Loucy (cell line): Measurements from ENCODE around the gene MRPS27.
A peak's percentile ranks its signal among the peaks of the same experiment; 100 is the strongest.

Experiments used
- H2AFZ ChIP-seq: fragments of 200-600 bp; sonication (generic); 2 replicates; pipeline ENCODE4 v1.6.0; 2016; ENCODE audit warnings: antibody characterized with exemption, mild to moderate bottlenecking, low read length, moderate library complexity
- H3F3A ChIP-seq: fragments of 200-600 bp; 2 replicates; pipeline ENCODE4 v1.6.0; 2016; ENCODE audit warnings: antibody characterized with exemption, low read depth, mild to moderate bottlenecking
- H3K27me3 ChIP-seq: fragments of 200-600 bp; sonication (generic); 2 replicates; pipeline ENCODE4 v1.6.1; 2014; ENCODE audit warnings: low read length, mild to moderate bottlenecking; ENCODE audit not compliant: insufficient read depth, poor library complexity, severe bottlenecking
- H3K36me3 ChIP-seq: fragments of 200-600 bp; sonication (generic); 2 replicates; pipeline ENCODE4 v1.6.1; 2016; ENCODE audit warnings: low read length; ENCODE audit not compliant: insufficient read depth
- H3K4me1 ChIP-seq: fragments of 200-600 bp; sonication (generic); 2 replicates; pipeline ENCODE4 v1.5.1; 2014; ENCODE audit warnings: low read length, mild to moderate bottlenecking; ENCODE audit not compliant: insufficient read depth, poor library complexity, severe bottlenecking
- H3K4me2 ChIP-seq: fragments of 200-600 bp; sonication (generic); 2 replicates; pipeline ENCODE4 v1.6.0; 2014; ENCODE audit warnings: antibody characterized with exemption, low read length, low read depth, mild to moderate bottlenecking; ENCODE audit not compliant: poor library complexity, severe bottlenecking
- H3K4me3 ChIP-seq: fragments of 200-600 bp; sonication (generic); 2 replicates; pipeline ENCODE4 v1.5.1; 2014; ENCODE audit warnings: low read length, mild to moderate bottlenecking, mixed read lengths; ENCODE audit not compliant: poor library complexity, severe bottlenecking
- H3K79me2 ChIP-seq: fragments of 200-600 bp; sonication (generic); 2 replicates; pipeline ENCODE4 v1.6.1; 2014; ENCODE audit warnings: low read length; ENCODE audit not compliant: insufficient read depth
- H3K9ac ChIP-seq: fragments of 200-600 bp; sonication (generic); 2 replicates; pipeline ENCODE4 v1.6.0; 2014; ENCODE audit warnings: mild to moderate bottlenecking, low read depth, low read length, moderate library complexity; ENCODE audit not compliant: poor library complexity, severe bottlenecking
- H3K9me2 ChIP-seq: fragments of 200-600 bp; sonication (generic); replicated peaks from 2 replicates; pipeline ENCODE4 v1.6.1; 2016; ENCODE audit warnings: low read depth, low read length, mixed read lengths
- H3K9me3 ChIP-seq: fragments of 200-600 bp; sonication (generic); 2 replicates; pipeline ENCODE4 v1.6.1; 2014; ENCODE audit warnings: mild to moderate bottlenecking, antibody characterized with exemption, low read length, low read depth; ENCODE audit not compliant: insufficient read depth
- H4K20me1 ChIP-seq: fragments of 200-600 bp; sonication (generic); 2 replicates; pipeline ENCODE4 v1.6.0; 2014; ENCODE audit warnings: antibody characterized with exemption, low read length, mild to moderate bottlenecking; ENCODE audit not compliant: insufficient read depth, poor library complexity, severe bottlenecking
- EZH2phosphoT487 ChIP-seq: fragments of 200-600 bp; IDR thresholded peaks from 2 replicates; pipeline ENCODE4 v1.6.1; 2018; ENCODE audit warnings: antibody characterized with exemption, mild to moderate bottlenecking, moderate library complexity, borderline replicate concordance
- TF ChIP-seq, protein P1 (sequence below): fragments of 200-600 bp; sonication (generic); conservative IDR thresholded peaks from 2 replicates; pipeline ENCODE4 v1.5.1; 2014; ENCODE audit warnings: mild to moderate bottlenecking, antibody characterized with exemption, low read length

The MRPS27 gene

GRCh38 chr5:72226950-72227349 lies 93.1 kb downstream of the MRPS27 start:
- Histone ChIP-seq H2AFZ (no peak overlapping the region), H3F3A (no peaks in the 10 kb centered on the region), H3K9me3 (no peaks in the 10 kb centered on the region), H3K4me2 (peak overlapping the region; percentile 4), H3K9ac (no peak overlapping the region), H3K9me2 (no peaks in the 10 kb centered on the region), H3K27me3 (no peaks in the 10 kb centered on the region), H3K4me1 (peaks cover 56% of the 10 kb centered on the region), H3K79me2 (no peaks in the 10 kb centered on the region), H3K4me3 (no peak overlapping the region), H3K36me3 (peaks cover 54% of the 10 kb centered on the region), H4K20me1 (peaks cover 42% of the 10 kb centered on the region)
- no peak for TF ChIP-seq EZH2phosphoT487
- TF ChIP-seq, protein P1, sequence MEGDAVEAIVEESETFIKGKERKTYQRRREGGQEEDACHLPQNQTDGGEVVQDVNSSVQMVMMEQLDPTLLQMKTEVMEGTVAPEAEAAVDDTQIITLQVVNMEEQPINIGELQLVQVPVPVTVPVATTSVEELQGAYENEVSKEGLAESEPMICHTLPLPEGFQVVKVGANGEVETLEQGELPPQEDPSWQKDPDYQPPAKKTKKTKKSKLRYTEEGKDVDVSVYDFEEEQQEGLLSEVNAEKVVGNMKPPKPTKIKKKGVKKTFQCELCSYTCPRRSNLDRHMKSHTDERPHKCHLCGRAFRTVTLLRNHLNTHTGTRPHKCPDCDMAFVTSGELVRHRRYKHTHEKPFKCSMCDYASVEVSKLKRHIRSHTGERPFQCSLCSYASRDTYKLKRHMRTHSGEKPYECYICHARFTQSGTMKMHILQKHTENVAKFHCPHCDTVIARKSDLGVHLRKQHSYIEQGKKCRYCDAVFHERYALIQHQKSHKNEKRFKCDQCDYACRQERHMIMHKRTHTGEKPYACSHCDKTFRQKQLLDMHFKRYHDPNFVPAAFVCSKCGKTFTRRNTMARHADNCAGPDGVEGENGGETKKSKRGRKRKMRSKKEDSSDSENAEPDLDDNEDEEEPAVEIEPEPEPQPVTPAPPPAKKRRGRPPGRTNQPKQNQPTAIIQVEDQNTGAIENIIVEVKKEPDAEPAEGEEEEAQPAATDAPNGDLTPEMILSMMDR, result no peak

DNA sequence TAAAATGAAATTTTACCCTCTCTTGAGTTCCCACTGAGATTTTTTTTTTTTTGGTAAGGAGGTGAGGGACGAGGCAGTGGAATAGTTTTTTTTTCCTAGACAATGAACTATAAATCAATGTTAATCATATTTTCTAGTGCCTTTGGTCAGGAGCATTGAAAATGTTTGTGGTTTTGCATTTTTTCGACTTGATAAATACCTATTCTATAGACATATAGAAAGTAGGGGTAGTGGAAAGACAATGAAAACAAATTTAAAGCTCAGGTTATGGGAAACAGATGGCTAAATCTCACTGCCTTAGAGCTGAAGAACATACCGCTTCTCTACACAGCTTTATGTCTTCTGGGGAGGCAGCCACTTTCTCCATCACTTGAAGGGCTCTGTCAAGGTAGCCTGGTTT lies 94.3 kb downstream of the MRPS27 start:
- TF ChIP-seq, protein P1, result no peak
- no peak for TF ChIP-seq EZH2phosphoT487
- no peaks in the 10 kb centered on the region for H3K9me3 ChIP-seq
- no peak overlapping the region for H3K4me2 ChIP-seq
- H3K4me3 ChIP-seq, result no peak overlapping the region
- no peaks in the 10 kb centered on the region for H3K27me3 ChIP-seq
- no peaks in the 10 kb centered on the region for H3K9me2 ChIP-seq
- H3K4me1 ChIP-seq, result peaks cover 61% of the 10 kb centered on the region
- peaks cover 58% of the 10 kb centered on the region for H3K36me3 ChIP-seq
- H3K9ac ChIP-seq, result no peak overlapping the region
- H3K79me2 ChIP-seq, result no peaks in the 10 kb centered on the region
- peaks cover 30% of the 10 kb centered on the region for H4K20me1 ChIP-seq
- H2AFZ ChIP-seq, result no peak overlapping the region
- H3F3A ChIP-seq, result no peaks in the 10 kb centered on the region

GRCh38 chr5:72224946-72225463 lies 95.0 kb downstream of the MRPS27 start:
- Histone ChIP-seq H3K9ac (no peak overlapping the region), H3K4me3 (no peak overlapping the region), H3K9me2 (no peaks in the 10 kb centered on the region), H3F3A (no peaks in the 10 kb centered on the region), H3K4me2 (no peak overlapping the region), H2AFZ (no peak overlapping the region), H4K20me1 (peaks cover 23% of the 10 kb centered on the region), H3K27me3 (no peaks in the 10 kb centered on the region), H3K4me1 (peaks cover 61% of the 10 kb centered on the region), H3K9me3 (no peaks in the 10 kb centered on the region), H3K79me2 (no peaks in the 10 kb centered on the region), H3K36me3 (peaks cover 61% of the 10 kb centered on the region)
- no peak for TF ChIP-seq EZH2phosphoT487
- TF ChIP-seq, protein P1, result no peak
